ENCODE data around the gene SLC2A5.

The SLC2A5 gene

GRCh38 chr1:9086045-9086444, 16.6 kb upstream of the SLC2A5 start:
- Histone ChIP-seq H3K27me3 (ENCODE audit: low read length) (no peaks in the 10 kb centered on the region), H3K79me2 (ENCODE audit: insufficient read depth, low read length) (no peaks in the 10 kb centered on the region), H3K36me3 (ENCODE audit: low read length) (no peaks in the 10 kb centered on the region), H3F3A (ENCODE audit: insufficient read depth) (no peaks in the 10 kb centered on the region), H3K4me3 (ENCODE audit: insufficient read depth, low read length, poor library complexity, severe bottlenecking) (no peak overlapping the region), H3K4me2 (ENCODE audit: low read depth, low read length, poor library complexity, severe bottlenecking) (no peak overlapping the region), H3K9me3 (ENCODE audit: insufficient read depth, low read length) (peaks cover 3% of the 10 kb centered on the region; the same call in 1 of the 2 replicates), H2AFZ (ENCODE audit: low read depth, low read length, severe bottlenecking) (no peak overlapping the region), H3K27ac (ENCODE audit: low read depth, low read length) (no peak overlapping the region), H3K9me2 (replicated peaks; ENCODE audit: insufficient read depth, low read length) (no peaks in the 10 kb centered on the region), H4K20me1 (ENCODE audit: low read depth, low read length) (no peaks in the 10 kb centered on the region), H3K9ac (ENCODE audit: low read length) (no peak overlapping the region)
- TF ChIP-seq, protein P1, sequence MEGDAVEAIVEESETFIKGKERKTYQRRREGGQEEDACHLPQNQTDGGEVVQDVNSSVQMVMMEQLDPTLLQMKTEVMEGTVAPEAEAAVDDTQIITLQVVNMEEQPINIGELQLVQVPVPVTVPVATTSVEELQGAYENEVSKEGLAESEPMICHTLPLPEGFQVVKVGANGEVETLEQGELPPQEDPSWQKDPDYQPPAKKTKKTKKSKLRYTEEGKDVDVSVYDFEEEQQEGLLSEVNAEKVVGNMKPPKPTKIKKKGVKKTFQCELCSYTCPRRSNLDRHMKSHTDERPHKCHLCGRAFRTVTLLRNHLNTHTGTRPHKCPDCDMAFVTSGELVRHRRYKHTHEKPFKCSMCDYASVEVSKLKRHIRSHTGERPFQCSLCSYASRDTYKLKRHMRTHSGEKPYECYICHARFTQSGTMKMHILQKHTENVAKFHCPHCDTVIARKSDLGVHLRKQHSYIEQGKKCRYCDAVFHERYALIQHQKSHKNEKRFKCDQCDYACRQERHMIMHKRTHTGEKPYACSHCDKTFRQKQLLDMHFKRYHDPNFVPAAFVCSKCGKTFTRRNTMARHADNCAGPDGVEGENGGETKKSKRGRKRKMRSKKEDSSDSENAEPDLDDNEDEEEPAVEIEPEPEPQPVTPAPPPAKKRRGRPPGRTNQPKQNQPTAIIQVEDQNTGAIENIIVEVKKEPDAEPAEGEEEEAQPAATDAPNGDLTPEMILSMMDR (IDR thresholded peaks at IDR 0.05; ENCODE audit: insufficient read depth, low read length, poor library complexity, severe bottlenecking) = no peak
- TF ChIP-seq EZH2phosphoT487 (conservative IDR thresholded peaks at IDR 0.05; ENCODE audit: low read length) = no peak

DNA sequence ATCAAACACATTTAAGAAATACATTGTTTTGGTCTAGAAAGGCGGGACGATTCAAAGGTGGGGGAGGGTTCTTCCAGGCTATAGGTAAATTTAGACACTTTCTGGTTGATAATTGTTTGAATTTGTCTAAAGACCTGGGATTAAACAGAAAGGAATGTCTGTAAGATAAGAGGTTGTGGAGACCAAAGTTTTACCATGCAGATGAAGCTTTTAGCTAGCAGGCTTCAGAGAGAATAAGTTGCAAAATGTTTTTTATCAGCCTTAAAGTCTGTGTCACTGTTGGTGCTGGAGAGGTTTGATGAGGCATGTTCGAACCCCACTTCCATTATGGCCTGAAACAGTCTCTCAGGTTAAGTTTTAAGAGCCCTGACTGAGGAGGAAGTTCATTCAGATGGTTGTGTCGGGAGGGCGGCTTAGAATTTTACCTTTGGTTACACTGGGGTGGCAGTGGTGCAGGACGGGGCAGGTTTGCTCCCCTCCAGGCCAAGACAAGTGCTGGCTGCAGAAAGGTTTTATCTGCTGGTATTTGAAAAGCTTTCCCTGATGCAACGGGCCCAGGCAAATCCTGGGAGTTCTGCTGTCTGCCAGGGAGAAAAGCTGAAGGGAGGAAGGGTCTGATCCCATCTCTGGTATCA, 16.0 kb upstream of the SLC2A5 start:
- peaks cover 3% of the 10 kb centered on the region; the same call in 1 of the 2 replicates for H3K9me3 ChIP-seq (ENCODE audit: insufficient read depth, low read length)
- H4K20me1 ChIP-seq (ENCODE audit: low read depth, low read length) = no peaks in the 10 kb centered on the region
- H3K4me2 ChIP-seq (ENCODE audit: low read depth, low read length, poor library complexity, severe bottlenecking) = no peak overlapping the region
- TF ChIP-seq EZH2phosphoT487 (conservative IDR thresholded peaks at IDR 0.05; ENCODE audit: low read length) = no peak
- TF ChIP-seq, protein P1 (IDR thresholded peaks at IDR 0.05; ENCODE audit: insufficient read depth, low read length, poor library complexity, severe bottlenecking) = no peak
- no peak overlapping the region for H3K4me3 ChIP-seq (ENCODE audit: insufficient read depth, low read length, poor library complexity, severe bottlenecking)
- no peak overlapping the region for H2AFZ ChIP-seq (ENCODE audit: low read depth, low read length, severe bottlenecking)
- H3K79me2 ChIP-seq (ENCODE audit: insufficient read depth, low read length) = no peaks in the 10 kb centered on the region
- H3F3A ChIP-seq (ENCODE audit: insufficient read depth) = 0 out of 2 replicates have a peak, but pooled peaks cover 6% of the 10 kb centered on the region
- no peaks in the 10 kb centered on the region for H3K36me3 ChIP-seq (ENCODE audit: low read length)
- no peak overlapping the region for H3K9ac ChIP-seq (ENCODE audit: low read length)
- no peak overlapping the region for H3K27ac ChIP-seq (ENCODE audit: low read depth, low read length)
- H3K9me2 ChIP-seq (replicated peaks; ENCODE audit: insufficient read depth, low read length) = no peaks in the 10 kb centered on the region
- H3K27me3 ChIP-seq (ENCODE audit: low read length) = no peaks in the 10 kb centered on the region

- TF ChIP-seq, protein P1 (IDR thresholded peaks at IDR 0.05; ENCODE audit: insufficient read depth, low read length, poor library complexity, severe bottlenecking) = no peak
- TF ChIP-seq EZH2phosphoT487 (conservative IDR thresholded peaks at IDR 0.05; ENCODE audit: low read length) = no peak
- Histone ChIP-seq H3K9ac (ENCODE audit: low read length) (no peak overlapping the region), H2AFZ (ENCODE audit: low read depth, low read length, severe bottlenecking) (no peak overlapping the region)
Observed at GRCh38 chr1:9084906-9085305, 15.5 kb upstream of the SLC2A5 start.

More at GRCh38 chr1:9084906-9085305, 15.5 kb upstream of the SLC2A5 start:
- Histone ChIP-seq H3K36me3 (ENCODE audit: low read length) (no peaks in the 10 kb centered on the region), H4K20me1 (ENCODE audit: low read depth, low read length) (no peaks in the 10 kb centered on the region), H3K4me3 (ENCODE audit: insufficient read depth, low read length, poor library complexity, severe bottlenecking) (no peak overlapping the region), H3K27me3 (ENCODE audit: low read length) (no peaks in the 10 kb centered on the region), H3K9me2 (replicated peaks; ENCODE audit: insufficient read depth, low read length) (no peaks in the 10 kb centered on the region), H3K4me2 (ENCODE audit: low read depth, low read length, poor library complexity, severe bottlenecking) (no peak overlapping the region), H3K79me2 (ENCODE audit: insufficient read depth, low read length) (no peaks in the 10 kb centered on the region), H3F3A (ENCODE audit: insufficient read depth) (0 out of 2 replicates have a peak, but pooled peaks cover 6% of the 10 kb centered on the region), H3K27ac (ENCODE audit: low read depth, low read length) (no peak overlapping the region), H3K9me3 (ENCODE audit: insufficient read depth, low read length) (peaks cover 3% of the 10 kb centered on the region; the same call in 1 of the 2 replicates)
